Lung (tissue), 12 donors: Measurements from ENCODE around the gene DHX34. TPM values are rescaled to one million over a fixed set of nuclear protein-coding genes. Genes with fewer than 3 reads are reported as not detected.

ENCODE experiments used
- ATAC-seq: fragments of 200-7000 bp; cut with Tn5 transposase; one replicate; pipeline ENCODE4 v1.9.1; 2020; ENCODE audit warnings: moderate number of reproducible peaks; ENCODE audit not compliant: insufficient read depth, low FRiP score
- DNase-seq, 3 donors: peaks; one replicate each; pipeline ENCODE4 v3.0.0-alpha.2; 2013 to 2017
- H3K27ac ChIP-seq, 2 donors: one replicate each; pipeline ENCODE4 v1.5.1; 2013; ENCODE audit warnings: mild to moderate bottlenecking in 2 of 2, moderate library complexity in 2 of 2, control low read depth in 1 of 2, inconsistent platforms in 1 of 2, low read depth in 1 of 2, low read length in 1 of 2
- H3K27me3 ChIP-seq, 3 donors: one replicate each; pipeline ENCODE4 v1.5.1; 2013; ENCODE audit warnings: low read length in 2 of 3; ENCODE audit not compliant: control insufficient read depth in 3 of 3, insufficient read depth in 3 of 3
- H3K36me3 ChIP-seq, 4 donors: one replicate each; pipeline ENCODE4 v1.5.1; 2013; ENCODE audit warnings: low read length in 4 of 4, mild to moderate bottlenecking in 1 of 4, moderate library complexity in 1 of 4; ENCODE audit not compliant: control insufficient read depth in 4 of 4, insufficient read depth in 4 of 4
- H3K4me1 ChIP-seq, 5 donors: one replicate each; pipeline ENCODE4 v1.5.1; 2013; ENCODE audit warnings: low read length in 5 of 5, mild to moderate bottlenecking in 2 of 5, moderate library complexity in 1 of 5; ENCODE audit not compliant: control insufficient read depth in 5 of 5, insufficient read depth in 5 of 5
- H3K4me3 ChIP-seq: one replicate; pipeline ENCODE4 v1.5.1; 2013; ENCODE audit warnings: mild to moderate bottlenecking, control low read depth, moderate library complexity
- H3K9ac ChIP-seq, 2 donors: one replicate each; pipeline ENCODE4 v1.5.1; 2013; ENCODE audit warnings: low read length in 2 of 2, control low read depth in 1 of 2; ENCODE audit not compliant: insufficient read depth in 1 of 2
- H3K9me3 ChIP-seq, 4 donors: one replicate each; pipeline ENCODE4 v1.5.1; 2013; ENCODE audit warnings: low read length in 3 of 4, mild to moderate bottlenecking in 1 of 4, moderate library complexity in 1 of 4; ENCODE audit not compliant: control insufficient read depth in 4 of 4, insufficient read depth in 3 of 4
- WGBS, 2 donors: extraction: QIAGEN DNeasy Blood & Tissue Kit; methylation state at CpG; one replicate each; pipeline ENCODE4 v1.1.7; 2013; 5-methylcytosine and 5-hydroxymethylcytosine counted together
- polyA plus RNA-seq, 2 donors: library from polyadenylated mRNA; stranded (reverse); fragments of 200-250 nt; gene quantifications; one replicate each; pipeline ENCODE4 v1.2.1, GENCODE V29; 2013
- total RNA-seq, 2 donors: library from RNA; depleted of rRNA in 1 of 2; stranded (reverse); fragments of >200 nt in 1 of 2; gene quantifications; one replicate each; pipeline ENCODE4 v1.2.1, GENCODE V29; 2014 to 2021
- TF ChIP-seq, protein P1 (sequence below): IDR thresholded peaks from 2 replicates; pipeline ENCODE4 v1.5.1; 2012; ENCODE audit warnings: mild to moderate bottlenecking; ENCODE audit errors: control extremely low read depth, extremely low read depth
- donor health status: control.
- donor health status: control.
- donor health status: Bipolar disorder and iron deficiency.
- donor health status: healthy.
- donor health status: DM: yes; HTN: yes; CAD: no.

Gene DHX34
- total and polyA plus RNA-seq, 4 donors, result 13.5 to 24.2 (median 16.5) TPM

DNA sequence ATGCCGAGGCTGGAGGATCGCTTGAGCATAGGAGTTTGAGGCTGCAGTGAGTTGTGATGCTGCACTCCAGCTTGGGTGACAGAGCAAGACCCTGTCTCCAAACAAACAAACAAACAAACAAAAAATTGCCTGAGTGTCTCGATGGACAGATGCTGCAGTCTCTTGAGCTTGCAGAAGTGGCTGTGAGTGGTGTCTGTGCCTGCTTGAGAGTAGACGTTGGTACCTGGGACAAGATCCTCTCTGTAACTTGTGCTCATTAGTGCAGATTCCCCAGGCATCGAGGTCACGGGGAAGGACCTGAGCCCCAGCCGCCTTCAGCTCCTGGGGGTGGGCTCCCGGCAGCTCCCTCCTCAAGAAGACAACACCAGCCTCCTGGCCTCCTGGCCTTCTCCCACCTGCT is 25.7 kb upstream of the DHX34 start:
- Histone ChIP-seq H3K9ac (no peak overlapping the region), H3K4me3 (no peak overlapping the region), H3K27ac (peak overlapping the region in 1 of 2 donors; percentile 91), H3K9me3 (no peaks in the 10 kb centered on the region), H3K27me3 (no peaks in the 10 kb centered on the region), H3K36me3 (peaks cover 0 to 7% (median 0%) of the 10 kb centered on the region in 4 donors), H3K4me1 (peaks cover 0 to 4% (median 0%) of the 10 kb centered on the region in 5 donors)
- TF ChIP-seq, protein P1, sequence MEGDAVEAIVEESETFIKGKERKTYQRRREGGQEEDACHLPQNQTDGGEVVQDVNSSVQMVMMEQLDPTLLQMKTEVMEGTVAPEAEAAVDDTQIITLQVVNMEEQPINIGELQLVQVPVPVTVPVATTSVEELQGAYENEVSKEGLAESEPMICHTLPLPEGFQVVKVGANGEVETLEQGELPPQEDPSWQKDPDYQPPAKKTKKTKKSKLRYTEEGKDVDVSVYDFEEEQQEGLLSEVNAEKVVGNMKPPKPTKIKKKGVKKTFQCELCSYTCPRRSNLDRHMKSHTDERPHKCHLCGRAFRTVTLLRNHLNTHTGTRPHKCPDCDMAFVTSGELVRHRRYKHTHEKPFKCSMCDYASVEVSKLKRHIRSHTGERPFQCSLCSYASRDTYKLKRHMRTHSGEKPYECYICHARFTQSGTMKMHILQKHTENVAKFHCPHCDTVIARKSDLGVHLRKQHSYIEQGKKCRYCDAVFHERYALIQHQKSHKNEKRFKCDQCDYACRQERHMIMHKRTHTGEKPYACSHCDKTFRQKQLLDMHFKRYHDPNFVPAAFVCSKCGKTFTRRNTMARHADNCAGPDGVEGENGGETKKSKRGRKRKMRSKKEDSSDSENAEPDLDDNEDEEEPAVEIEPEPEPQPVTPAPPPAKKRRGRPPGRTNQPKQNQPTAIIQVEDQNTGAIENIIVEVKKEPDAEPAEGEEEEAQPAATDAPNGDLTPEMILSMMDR, result no peak
- no peak for ATAC-seq
- WGBS, 2 donors, result 82% methylated on average over 8 of the region's 8 CpGs
- no peak for DNase-seq

DNA sequence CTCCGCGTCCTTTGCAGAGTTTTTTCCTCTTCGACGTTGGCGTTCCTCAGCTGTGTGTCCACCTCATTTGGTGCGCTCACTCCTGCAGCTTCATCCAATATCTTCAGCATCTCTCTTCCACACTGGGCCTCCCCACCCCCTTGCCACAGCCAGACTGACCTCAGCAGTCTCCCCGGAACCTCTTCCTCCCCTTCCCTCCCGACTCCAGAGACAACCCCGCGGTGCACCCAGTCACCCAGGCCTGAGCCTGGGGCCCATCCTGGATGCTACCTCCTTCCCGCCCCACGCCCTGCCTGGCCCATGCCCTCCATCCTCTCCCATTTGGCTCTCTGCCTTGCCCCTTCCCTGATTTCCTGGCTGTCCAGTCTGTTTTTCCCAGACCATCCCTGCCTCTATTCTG is 25.2 kb upstream of the DHX34 start:
- no peak for DNase-seq
- Histone ChIP-seq H3K27ac (peak overlapping the region in 1 of 2 donors; percentile 91), H3K27me3 (no peaks in the 10 kb centered on the region), H3K9me3 (no peaks in the 10 kb centered on the region), H3K4me1 (peaks cover 0 to 4% (median 0%) of the 10 kb centered on the region in 5 donors), H3K36me3 (peaks cover 0 to 7% (median 0%) of the 10 kb centered on the region in 4 donors), H3K4me3 (no peak overlapping the region), H3K9ac (no peak overlapping the region)
- TF ChIP-seq, protein P1, result no peak
- 79 to 88% methylated on average over 12 of the region's 12 CpGs for WGBS, 2 donors
- no peak for ATAC-seq

GRCh38 chr19:47324502-47324901 is 24.6 kb upstream of the DHX34 start:
- no peaks in the 10 kb centered on the region for H3K27me3 ChIP-seq
- no peak overlapping the region for H3K4me3 ChIP-seq
- no peaks in the 10 kb centered on the region for H3K9me3 ChIP-seq
- 41 to 44% methylated on average over 9 of the region's 9 CpGs for WGBS, 2 donors
- H3K36me3 ChIP-seq, result peaks cover 0 to 7% (median 0%) of the 10 kb centered on the region in 4 donors
- DNase-seq (peak in 2 of 3 donors; percentile 16 to 27), ATAC-seq (peak; percentile 59)
- H3K9ac ChIP-seq, result no peak overlapping the region
- H3K4me1 ChIP-seq, result peaks cover 0 to 4% (median 0%) of the 10 kb centered on the region in 5 donors
- TF ChIP-seq, protein P1, result no peak
- peak overlapping the region in 1 of 2 donors; percentile 91 for H3K27ac ChIP-seq

- H3K4me3 ChIP-seq, result no peak overlapping the region
- peak in 2 of 3 donors; percentile 26 to 49 for DNase-seq
Observed at GRCh38 chr19:47330466-47330869, 18.6 kb upstream of the DHX34 start.

More at GRCh38 chr19:47330466-47330869, 18.6 kb upstream of the DHX34 start:
- TF ChIP-seq, protein P1, result no peak
- Histone ChIP-seq H3K27me3 (no peaks in the 10 kb centered on the region), H3K9me3 (no peaks in the 10 kb centered on the region), H3K36me3 (no peaks in the 10 kb centered on the region), H3K9ac (no peak overlapping the region), H3K4me1 (peaks cover 0 to 2% (median 0%) of the 10 kb centered on the region in 5 donors), H3K27ac (peak overlapping the region in 1 of 2 donors; percentile 76)
- WGBS, 2 donors, result 10 to 18% methylated on average over 9 of the region's 9 CpGs
- no peak for ATAC-seq
